ENCODE data around the gene ZBTB8OS.
"Not testable (repeated sequence)": the region's sequence is repeated elsewhere in the genome, so short reads cannot be mapped to it uniquely, and the experiment has no call there.

The ZBTB8OS gene

GRCh38 chr1:32635508-32636277 lies 14.7 kb downstream of the ZBTB8OS start:
- intact Hi-C loops (cut with DNase I; ENCODE audit: low total_unique reads) = no loop called here

DNA sequence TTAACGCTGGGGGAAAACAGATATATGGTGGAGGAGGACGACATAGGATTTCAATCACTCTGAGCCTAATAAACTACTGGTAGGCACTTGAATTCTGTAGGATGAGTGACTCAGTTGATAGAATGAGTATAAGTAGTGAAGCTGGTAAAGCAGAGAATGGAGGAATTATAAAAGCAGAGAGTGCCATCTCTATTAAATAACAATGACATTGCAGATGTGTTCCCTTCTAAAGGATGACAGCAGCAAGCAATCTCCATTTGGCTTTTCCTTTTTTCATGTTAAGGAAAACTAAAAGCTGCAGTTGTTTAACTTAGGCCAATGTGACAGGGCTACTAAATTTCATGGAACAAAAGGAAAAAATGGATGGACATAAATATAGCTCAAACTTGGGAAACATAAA lies 17.5 kb downstream of the ZBTB8OS start:
- Histone ChIP-seq H3K4me1 (no peaks in the 10 kb centered on the region), H3K36me3 (peaks cover 18 to 58% (median 34%) of the 10 kb centered on the region in 3 donors), H3K27ac (no peak overlapping the region), H3K9me3 (no peaks in the 10 kb centered on the region), H3K4me3 (no peak overlapping the region), H3K27me3 (no peaks in the 10 kb centered on the region)
- no peak for DNase-seq
- intact Hi-C loops (cut with DNase I; ENCODE audit: low total_unique reads) = no loop called here
- TF ChIP-seq, protein P1, sequence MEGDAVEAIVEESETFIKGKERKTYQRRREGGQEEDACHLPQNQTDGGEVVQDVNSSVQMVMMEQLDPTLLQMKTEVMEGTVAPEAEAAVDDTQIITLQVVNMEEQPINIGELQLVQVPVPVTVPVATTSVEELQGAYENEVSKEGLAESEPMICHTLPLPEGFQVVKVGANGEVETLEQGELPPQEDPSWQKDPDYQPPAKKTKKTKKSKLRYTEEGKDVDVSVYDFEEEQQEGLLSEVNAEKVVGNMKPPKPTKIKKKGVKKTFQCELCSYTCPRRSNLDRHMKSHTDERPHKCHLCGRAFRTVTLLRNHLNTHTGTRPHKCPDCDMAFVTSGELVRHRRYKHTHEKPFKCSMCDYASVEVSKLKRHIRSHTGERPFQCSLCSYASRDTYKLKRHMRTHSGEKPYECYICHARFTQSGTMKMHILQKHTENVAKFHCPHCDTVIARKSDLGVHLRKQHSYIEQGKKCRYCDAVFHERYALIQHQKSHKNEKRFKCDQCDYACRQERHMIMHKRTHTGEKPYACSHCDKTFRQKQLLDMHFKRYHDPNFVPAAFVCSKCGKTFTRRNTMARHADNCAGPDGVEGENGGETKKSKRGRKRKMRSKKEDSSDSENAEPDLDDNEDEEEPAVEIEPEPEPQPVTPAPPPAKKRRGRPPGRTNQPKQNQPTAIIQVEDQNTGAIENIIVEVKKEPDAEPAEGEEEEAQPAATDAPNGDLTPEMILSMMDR (IDR thresholded peaks at IDR 0.05) = no peak

More at GRCh38 chr1:32635508-32636277, 14.7 kb downstream of the ZBTB8OS start:
- peaks cover 8 to 33% (median 25%) of the 10 kb centered on the region in 3 donors for H3K36me3 ChIP-seq
- H3K27ac ChIP-seq = no peak overlapping the region
- no peak for DNase-seq
- no peak overlapping the region for H3K4me3 ChIP-seq
- H3K9me3 ChIP-seq = no peaks in the 10 kb centered on the region
- H3K27me3 ChIP-seq = no peaks in the 10 kb centered on the region
- H3K4me1 ChIP-seq = no peaks in the 10 kb centered on the region
- TF ChIP-seq, protein P1 (IDR thresholded peaks at IDR 0.05) = no peak

GRCh38 chr1:32630173-32630572 lies 20.2 kb downstream of the ZBTB8OS start:
- H3K36me3 ChIP-seq = peaks cover 24 to 72% (median 51%) of the 10 kb centered on the region in 3 donors
- H3K4me3 ChIP-seq; H3K27me3 ChIP-seq; H3K4me1 ChIP-seq; intact Hi-C loops (cut with DNase I; ENCODE audit: low total_unique reads); H3K27ac ChIP-seq; H3K9me3 ChIP-seq; DNase-seq: not testable (repeated sequence)

- Histone ChIP-seq H3K27ac (no peak overlapping the region), H3K9me3 (no peaks in the 10 kb centered on the region), H3K4me3 (no peak overlapping the region), H3K4me1 (no peaks in the 10 kb centered on the region), H3K36me3 (peaks cover 19 to 62% (median 40%) of the 10 kb centered on the region in 3 donors), H3K27me3 (no peaks in the 10 kb centered on the region)
- no peak for DNase-seq
- intact Hi-C loops (cut with DNase I; ENCODE audit: low total_unique reads) = loop anchor here (10.0 kb wide), 1 partner anchor 103 kb away; no protein-coding TSS in a partner anchor
- TF ChIP-seq, protein P1 (IDR thresholded peaks at IDR 0.05) = no peak
These were observed 22.7 kb downstream of the ZBTB8OS start for GRCh38 chr1:32627596-32628162.

- Histone ChIP-seq H3K27ac (no peak overlapping the region), H3K4me1 (no peaks in the 10 kb centered on the region), H3K36me3 (peaks cover 16 to 58% (median 36%) of the 10 kb centered on the region in 3 donors), H3K9me3 (no peaks in the 10 kb centered on the region), H3K27me3 (no peaks in the 10 kb centered on the region), H3K4me3 (no peak overlapping the region)
- TF ChIP-seq, protein P1 (IDR thresholded peaks at IDR 0.05) = no peak
- DNase-seq = no peak
- intact Hi-C loops (cut with DNase I; ENCODE audit: low total_unique reads) = loop anchor here (10.0 kb wide), 1 partner anchor 101 kb away; no protein-coding TSS in a partner anchor
These were observed 24.2 kb downstream of the ZBTB8OS start for GRCh38 chr1:32626176-32626575.

- no peaks in the 10 kb centered on the region for H3K27me3 ChIP-seq
- no peaks in the 10 kb centered on the region for H3K9me3 ChIP-seq
- no peak overlapping the region for H3K27ac ChIP-seq
- intact Hi-C loops (cut with DNase I; ENCODE audit: low total_unique reads) = loop anchor here (10.0 kb wide), 1 partner anchor 99 kb away; no protein-coding TSS in a partner anchor
- TF ChIP-seq, protein P1 (IDR thresholded peaks at IDR 0.05) = no peak
- no peak overlapping the region for H3K4me3 ChIP-seq
- no peak for DNase-seq
- peaks cover 16 to 43% (median 31%) of the 10 kb centered on the region in 3 donors for H3K36me3 ChIP-seq
- no peaks in the 10 kb centered on the region for H3K4me1 ChIP-seq
These were observed 26.6 kb downstream of the ZBTB8OS start for GRCh38 chr1:32623775-32624174.

Data from tibial artery (tissue), 4 donors.